HEK293T (cell line): ENCODE measurements around the gene CCDC157.

Experiments
- CTCF ChIA-PET: fragments of 350-600 bp; formaldehyde crosslinking; extraction: SDS; loops from one replicate; lab custom pipeline; 2021; ENCODE audit warnings: antibody characterized with exemption, inconsistent platforms; lab: Yijun Ruan, JAX
- POLR2A ChIA-PET: fragments of 350-600 bp; formaldehyde crosslinking; extraction: SDS; loops from one replicate; lab custom pipeline; 2020; ENCODE audit warnings: antibody characterized with exemption, inconsistent platforms; lab: Yijun Ruan, JAX
- DNase-seq: peaks from one replicate; pipeline ENCODE4 v3.0.0; 2012; ENCODE audit warnings: mixed read lengths; ENCODE audit errors: extremely low spot score
- ARNT ChIP-seq: fragments of 450-650 bp; IDR thresholded peaks from 2 replicates; pipeline ENCODE4 v1.6.1; 2017; ENCODE audit warnings: mild to moderate bottlenecking
- BHLHE40 ChIP-seq: fragments of 450-650 bp; IDR thresholded peaks from 2 replicates; pipeline ENCODE4 v1.6.1; 2016; ENCODE audit warnings: mild to moderate bottlenecking, moderate library complexity, borderline replicate concordance
- CTBP1 ChIP-seq: fragments of 450-650 bp; IDR thresholded peaks from 2 replicates; pipeline ENCODE4 v1.6.1; 2016; ENCODE audit warnings: borderline replicate concordance
- ELF4 ChIP-seq: fragments of 450-650 bp; IDR thresholded peaks from 2 replicates; pipeline ENCODE4 v1.6.1; 2017; ENCODE audit warnings: antibody characterized with exemption
- FOXA1 ChIP-seq: fragments of 450-650 bp; IDR thresholded peaks from 2 replicates; pipeline ENCODE4 v1.6.1; 2016; ENCODE audit warnings: mild to moderate bottlenecking
- FOXK2 ChIP-seq: fragments of 450-650 bp; IDR thresholded peaks from 2 replicates; pipeline ENCODE4 v1.6.1; 2016; ENCODE audit warnings: mild to moderate bottlenecking
- FOXM1 ChIP-seq: fragments of 450-650 bp; IDR thresholded peaks from 2 replicates; pipeline ENCODE4 v1.6.1; 2017; ENCODE audit warnings: mild to moderate bottlenecking, borderline replicate concordance
- HDGF ChIP-seq: fragments of 450-650 bp; IDR thresholded peaks from 2 replicates; pipeline ENCODE4 v1.6.1; 2017; ENCODE audit warnings: antibody characterized with exemption, borderline replicate concordance
- L3MBTL2 ChIP-seq: fragments of 450-650 bp; conservative IDR thresholded peaks from 2 replicates; pipeline ENCODE4 v1.6.1; 2016; ENCODE audit warnings: mild to moderate bottlenecking
- LEF1 ChIP-seq: fragments of 450-650 bp; IDR thresholded peaks from 2 replicates; pipeline ENCODE4 v1.6.1; 2017; ENCODE audit warnings: mild to moderate bottlenecking, borderline replicate concordance
- NFRKB ChIP-seq: fragments of 450-650 bp; IDR thresholded peaks from 2 replicates; pipeline ENCODE4 v1.6.1; 2016; ENCODE audit warnings: mild to moderate bottlenecking, moderate library complexity
- PKNOX1 ChIP-seq: fragments of 450-650 bp; IDR thresholded peaks from 2 replicates; pipeline ENCODE4 v1.6.1; 2016
- SP1 ChIP-seq: fragments of 450-650 bp; IDR thresholded peaks from 2 replicates; pipeline ENCODE4 v1.6.1; 2017
- SUZ12 ChIP-seq: fragments of 450-650 bp; IDR thresholded peaks from 2 replicates; pipeline ENCODE4 v1.6.1; 2016; ENCODE audit warnings: mild to moderate bottlenecking
- TARDBP ChIP-seq: fragments of 450-650 bp; IDR thresholded peaks from 2 replicates; pipeline ENCODE4 v1.6.1; 2016
- ZNF384 ChIP-seq: fragments of 450-650 bp; IDR thresholded peaks from 2 replicates; pipeline ENCODE4 v1.6.1; 2016

The CCDC157 gene

GRCh38 chr22:30357650-30358215 is 926 bp downstream of the CCDC157 start:
- ChIA-PET CTCF (interaction anchor here (1.5 kb wide), 1 partner anchor 66 kb away, joined by 3 read pairs; no protein-coding TSS in a partner anchor), POLR2A (interaction anchor here (1.0 to 2.1 kb wide), 7 partner anchors 11 to 39 kb away, joined by 5 to 31 read pairs (median 11); partner anchors contain the start of genes SEC14L2 and TBC1D10A)

GRCh38 chr22:30358541-30358940 is 1.7 kb downstream of the CCDC157 start:
- POLR2A ChIA-PET = no interaction called here
- no peak for TF ChIP-seq FOXA1
- CTCF ChIA-PET = no interaction called here
- no peak for DNase-seq

More at GRCh38 chr22:30357650-30358215, 926 bp downstream of the CCDC157 start:
- DNase-seq = no peak
- TF ChIP-seq PKNOX1 (no peak), ARNT (no peak), CTBP1 (no peak), FOXK2 (no peak), SUZ12 (no peak), FOXA1 (no peak), TARDBP (no peak)

- CTCF ChIA-PET = no interaction called here
- no peak for TF ChIP-seq SUZ12
- no peak for TF ChIP-seq LEF1
- no peak for TF ChIP-seq NFRKB
- TF ChIP-seq FOXK2 = no peak
- no peak for TF ChIP-seq ZNF384
- TF ChIP-seq ELF4 = no peak
- TF ChIP-seq L3MBTL2 = no peak
- no peak for TF ChIP-seq FOXM1
- no peak for TF ChIP-seq FOXA1
- POLR2A ChIA-PET = no interaction called here
- DNase-seq = no peak
Measured at GRCh38 chr22:30361916-30362650, 5.3 kb downstream of the CCDC157 start.

GRCh38 chr22:30362651-30363281 is 6.0 kb downstream of the CCDC157 start:
- ChIA-PET CTCF (no interaction called here), POLR2A (no interaction called here)
- DNase-seq = no peak
- TF ChIP-seq HDGF = no peak
- no peak for TF ChIP-seq PKNOX1
- no peak for TF ChIP-seq NFRKB
- no peak for TF ChIP-seq SUZ12
- no peak for TF ChIP-seq ARNT
- TF ChIP-seq CTBP1 = no peak
- no peak for TF ChIP-seq FOXA1
- no peak for TF ChIP-seq SP1
- no peak for TF ChIP-seq TARDBP
- TF ChIP-seq ZNF384 = no peak
- TF ChIP-seq LEF1 = no peak
- TF ChIP-seq ELF4 = no peak
- TF ChIP-seq L3MBTL2 = no peak

GRCh38 chr22:30365891-30366290 is 9.1 kb downstream of the CCDC157 start:
- TF ChIP-seq BHLHE40 (no peak), FOXM1 (no peak)
- POLR2A ChIA-PET = interaction anchor here (1.8 kb wide), 1 partner anchor 10 kb away, joined by 10 read pairs; the partner anchor contains the start of genes CCDC157 and SF3A1
- no peak for DNase-seq
- CTCF ChIA-PET = no interaction called here

GRCh38 chr22:30368420-30368819 is 11.6 kb downstream of the CCDC157 start:
- CTCF ChIA-PET = no interaction called here
- TF ChIP-seq ARNT = no peak
- TF ChIP-seq PKNOX1 = no peak
- TF ChIP-seq HDGF = no peak
- TF ChIP-seq ZNF384 = no peak
- no peak for TF ChIP-seq BHLHE40
- no peak for TF ChIP-seq TARDBP
- POLR2A ChIA-PET = interaction anchor here (0.9 to 1.5 kb wide), 6 partner anchors 11 to 55 kb away, joined by 3 to 10 read pairs (median 4); partner anchors contain the start of genes CCDC157, RNF215 and SF3A1
- no peak for DNase-seq
